ENCODE results near the gene SERTAD2.

SERTAD2 gene

GRCh38 chr2:64688909-64689308, 35.2 kb upstream of the SERTAD2 start:
- TF ChIP-seq REST (IDR thresholded peaks at IDR 0.05; ENCODE audit: insufficient read depth in 1 of 2, low read depth in 2 of 2, low read length in 2 of 2), result no peak
- no peak for TF ChIP-seq POLR2AphosphoS5 (IDR thresholded peaks at IDR 0.05; ENCODE audit: low read depth, low read length)
- no peak for TF ChIP-seq SIN3A (IDR thresholded peaks at IDR 0.05; ENCODE audit: borderline replicate concordance, insufficient read depth, low read length)
- no peak for TF ChIP-seq TAF1 (IDR thresholded peaks at IDR 0.05; ENCODE audit: borderline replicate concordance, insufficient read depth, low read length)
- no peak for TF ChIP-seq FOXP2 (optimal IDR thresholded peaks at IDR 0.05; ENCODE audit: borderline replicate concordance, extremely low read depth, extremely low read length, insufficient read depth)

DNA sequence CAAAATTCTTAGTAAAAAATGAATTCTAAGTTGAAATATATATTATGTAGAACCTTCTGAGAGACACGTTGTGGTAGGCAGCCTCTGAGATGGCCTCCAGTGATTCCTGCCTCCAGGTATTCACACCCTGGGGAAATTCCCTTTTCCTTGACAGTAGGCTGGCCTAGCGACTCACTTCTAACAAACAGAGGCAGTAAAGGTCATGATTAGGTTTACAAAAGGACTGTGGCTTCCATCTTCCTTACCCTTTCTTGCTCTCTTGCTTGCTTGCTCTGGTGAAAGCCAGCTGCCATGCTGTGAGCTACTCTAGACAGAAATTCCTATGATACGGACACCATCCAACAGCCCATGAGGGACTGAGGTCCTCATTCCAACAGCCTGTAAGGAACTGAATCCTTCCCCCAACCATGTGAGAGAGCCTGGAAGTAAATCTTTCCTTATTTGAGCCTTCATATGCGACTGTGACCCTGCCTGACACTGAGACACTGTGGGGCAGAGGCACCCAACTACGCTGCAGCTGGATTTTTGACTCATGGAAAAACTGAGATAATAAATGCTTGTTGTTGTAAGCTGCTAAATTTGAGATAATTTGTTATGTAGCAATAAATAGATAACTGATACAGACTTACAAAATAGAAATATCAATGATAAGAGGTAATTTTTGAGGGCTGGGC, 32.7 kb upstream of the SERTAD2 start:
- no peak for TF ChIP-seq POLR2AphosphoS5 (IDR thresholded peaks at IDR 0.05; ENCODE audit: low read depth, low read length)
- TF ChIP-seq TAF1 (IDR thresholded peaks at IDR 0.05; ENCODE audit: borderline replicate concordance, insufficient read depth, low read length), result no peak
- no peak for TF ChIP-seq REST (IDR thresholded peaks at IDR 0.05; ENCODE audit: insufficient read depth in 1 of 2, low read depth in 2 of 2, low read length in 2 of 2)
- TF ChIP-seq FOXP2 (optimal IDR thresholded peaks at IDR 0.05; ENCODE audit: borderline replicate concordance, extremely low read depth, extremely low read length, insufficient read depth), result no peak
- no peak for TF ChIP-seq SIN3A (IDR thresholded peaks at IDR 0.05; ENCODE audit: borderline replicate concordance, insufficient read depth, low read length)

DNA sequence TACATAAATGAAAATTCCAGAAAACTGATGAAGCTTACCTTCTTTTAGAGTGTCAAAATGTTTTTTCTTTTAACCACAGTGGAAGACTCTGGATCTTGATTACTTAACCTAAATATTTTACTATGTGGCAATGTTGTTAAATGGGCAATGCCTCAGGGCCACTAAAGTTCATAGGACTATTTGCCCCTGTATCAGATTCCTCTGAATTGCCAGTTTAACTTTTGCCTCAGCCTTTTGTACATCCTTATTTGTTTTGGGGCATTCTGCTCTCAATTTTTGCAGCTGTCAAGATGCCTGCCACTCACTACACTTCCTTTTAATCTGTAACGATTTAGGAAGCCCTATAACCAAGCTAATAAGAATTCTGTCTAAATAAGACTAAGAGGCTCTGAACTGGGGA, 31.7 kb upstream of the SERTAD2 start:
- no peak for TF ChIP-seq POLR2AphosphoS5 (IDR thresholded peaks at IDR 0.05; ENCODE audit: low read depth, low read length)
- no peak for TF ChIP-seq TAF1 (IDR thresholded peaks at IDR 0.05; ENCODE audit: borderline replicate concordance, insufficient read depth, low read length)
- TF ChIP-seq SIN3A (IDR thresholded peaks at IDR 0.05; ENCODE audit: borderline replicate concordance, insufficient read depth, low read length), result no peak
- TF ChIP-seq FOXP2 (optimal IDR thresholded peaks at IDR 0.05; ENCODE audit: borderline replicate concordance, extremely low read depth, extremely low read length, insufficient read depth), result no peak
- TF ChIP-seq REST (IDR thresholded peaks at IDR 0.05; ENCODE audit: insufficient read depth in 1 of 2, low read depth in 2 of 2, low read length in 2 of 2), result no peak

GRCh38 chr2:64683771-64684510, 30.2 kb upstream of the SERTAD2 start:
- TF ChIP-seq SIN3A (IDR thresholded peaks at IDR 0.05; ENCODE audit: borderline replicate concordance, insufficient read depth, low read length), result no peak
- TF ChIP-seq FOXP2 (optimal IDR thresholded peaks at IDR 0.05; ENCODE audit: borderline replicate concordance, extremely low read depth, extremely low read length, insufficient read depth), result no peak
- no peak for TF ChIP-seq TAF1 (IDR thresholded peaks at IDR 0.05; ENCODE audit: borderline replicate concordance, insufficient read depth, low read length)
- no peak for TF ChIP-seq POLR2AphosphoS5 (IDR thresholded peaks at IDR 0.05; ENCODE audit: low read depth, low read length)

DNA sequence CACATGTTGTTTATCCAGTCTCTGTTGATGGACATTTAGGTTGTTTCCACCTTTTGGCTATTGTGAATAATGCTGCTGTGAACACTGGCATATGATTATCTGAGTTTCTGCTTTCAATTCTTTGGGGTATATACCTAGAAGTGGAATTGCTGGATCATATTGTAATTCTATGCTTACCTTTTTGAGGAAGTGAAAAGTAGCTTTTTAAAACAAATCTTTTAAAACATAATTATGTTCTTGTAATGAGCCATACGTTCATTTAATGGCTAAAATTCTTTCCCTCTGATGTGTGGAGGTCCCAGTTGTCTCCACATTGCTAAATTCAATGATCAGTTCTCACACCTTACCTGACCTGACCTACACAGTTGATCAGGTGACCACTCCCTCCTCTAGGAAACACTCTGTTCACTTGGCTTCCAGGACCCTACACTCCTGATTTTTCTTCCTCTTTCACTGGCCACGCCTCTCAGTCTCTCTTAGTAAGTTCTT, 27.8 kb upstream of the SERTAD2 start:
- TF ChIP-seq POLR2AphosphoS5 (IDR thresholded peaks at IDR 0.05; ENCODE audit: low read depth, low read length) (no peak), FOXP2 (optimal IDR thresholded peaks at IDR 0.05; ENCODE audit: borderline replicate concordance, extremely low read depth, extremely low read length, insufficient read depth) (no peak), TAF1 (IDR thresholded peaks at IDR 0.05; ENCODE audit: borderline replicate concordance, insufficient read depth, low read length) (no peak), SIN3A (IDR thresholded peaks at IDR 0.05; ENCODE audit: borderline replicate concordance, insufficient read depth, low read length) (no peak), REST (IDR thresholded peaks at IDR 0.05; ENCODE audit: insufficient read depth in 1 of 2, low read depth in 2 of 2, low read length in 2 of 2) (no peak)

Measured in PFSK-1 (cell line).